SH-SY5Y (cell line): Measurements from ENCODE around the gene PLPPR5.

ENCODE experiments used
- GATA2 ChIP-seq: IDR thresholded peaks from 2 replicates; pipeline ENCODE4 v1.6.1; 2011; ENCODE audit warnings: mild to moderate bottlenecking, low read depth, low read length
- GATA3 ChIP-seq: IDR thresholded peaks from 2 replicates; pipeline ENCODE4 v1.6.1; 2011; ENCODE audit warnings: low read depth, mild to moderate bottlenecking, low read length, moderate library complexity

PLPPR5 gene

GRCh38 chr1:99004861-99005442, at the start of gene PLPPR5:
Gene PLPPR5 (minus strand): TSS chr1:99004861. CDS start chr1:99004671, 190 bp downstream.
- no peak for TF ChIP-seq GATA3
- TF ChIP-seq GATA2: no peak

- no peak for TF ChIP-seq GATA3
- no peak for TF ChIP-seq GATA2
Measured at GRCh38 chr1:99051611-99052283, 47.1 kb upstream of the PLPPR5 start.

GRCh38 chr1:99049745-99050144, 45.1 kb upstream of the PLPPR5 start:
- TF ChIP-seq GATA2: no peak
- TF ChIP-seq GATA3: no peak

- TF ChIP-seq GATA2: peak; percentile 79
- TF ChIP-seq GATA3: peak; percentile 60
Measured at GRCh38 chr1:99018313-99018712, 13.7 kb upstream of the PLPPR5 start.

GRCh38 chr1:99017655-99018054, 13.0 kb upstream of the PLPPR5 start:
- TF ChIP-seq GATA2 (no peak), GATA3 (no peak)

- no peak for TF ChIP-seq GATA3
- no peak for TF ChIP-seq GATA2
Measured at GRCh38 chr1:99010679-99011078, 6.0 kb upstream of the PLPPR5 start.

GRCh38 chr1:99007366-99007765, 2.7 kb upstream of the PLPPR5 start:
- TF ChIP-seq GATA3 (no peak), GATA2 (no peak)

GRCh38 chr1:99005537-99005942, 879 bp upstream of the PLPPR5 start:
- TF ChIP-seq GATA3 (no peak), GATA2 (no peak)

GRCh38 chr1:99004254-99004860, 304 bp downstream of the PLPPR5 start:
- TF ChIP-seq GATA3: no peak
- TF ChIP-seq GATA2: no peak

- TF ChIP-seq GATA2 (no peak), GATA3 (no peak)
Measured at GRCh38 chr1:99003581-99004253, 944 bp downstream of the PLPPR5 start.

- no peak for TF ChIP-seq GATA3
- TF ChIP-seq GATA2: no peak
Measured at GRCh38 chr1:98992844-98993243, 11.8 kb downstream of the PLPPR5 start.

- TF ChIP-seq GATA3 (no peak), GATA2 (no peak)
Measured at GRCh38 chr1:98991127-98992012, 13.3 kb downstream of the PLPPR5 start.

- no peak for TF ChIP-seq GATA3
- no peak for TF ChIP-seq GATA2
Measured at GRCh38 chr1:98989556-98989907, 15.1 kb downstream of the PLPPR5 start.
